K562 (cell line): ENCODE results near the gene CLDN2. TPM values are rescaled to one million over a fixed set of nuclear protein-coding genes. Genes with fewer than 3 reads are reported as not detected.

Source experiments
- ATAC-seq: fragments of 200-7000 bp; cut with Tn5 transposase; 3 replicates; pipeline ENCODE4 v1.9.1; 2020; ENCODE audit warnings: moderate library complexity
- BruUV-seq: library from RNA; stranded (reverse); fragments of 400-500 nt; replicated peaks from 2 replicates; lab custom pipeline; 2021; lab: Mats Ljungman, UMichigan
- CTCF ChIA-PET: fragments of 300-600 bp; formaldehyde crosslinking; extraction: SDS; loops from one replicate; lab custom pipeline; 2021; ENCODE audit warnings: low intra/inter-chr PET ratio; lab: Yijun Ruan, JAX
- POLR2A ChIA-PET: fragments of 300-600, 350-650 bp; sonication (Branson Sonifier 250); formaldehyde crosslinking; extraction: SDS; loops from one replicate; lab custom pipeline; 2021; ENCODE audit warnings: antibody characterized with exemption, inconsistent platforms; lab: Yijun Ruan, JAX
- DNase-seq, 4 experiments: peaks; one replicate each; pipeline versions ENCODE4 v3.0.0 to v3.0.0-alpha.2; 2011 to 2018; ENCODE audit warnings: low spot score in 3 of 4, mixed read lengths in 3 of 4; ENCODE audit errors: extremely low read depth in 1 of 4
- FAIRE-seq: peaks from 2 replicates; lab custom pipeline; 2011; peaks lifted over from hg19 to GRCh38; lab: Jason Lieb, UNC
- H2AFZ ChIP-seq: 2 replicates; pipeline ENCODE4 v1.6.0; 2011; ENCODE audit warnings: low read depth, low read length, control low read depth, inconsistent platforms
- H3K27ac ChIP-seq: fragments of 200-600 bp; 3 replicates; pipeline ENCODE4 v1.8.0; 2011; ENCODE audit warnings: low read depth, mild to moderate bottlenecking, control low read depth, inconsistent platforms, low read length, moderate library complexity, mixed read lengths; ENCODE audit errors: extremely low read depth
- H3K27me3 ChIP-seq, 2 experiments: fragments of 300-600 bp in 1 of 2; 2 replicates in 1 of 2; 3 replicates in 1 of 2; pipeline versions ENCODE4 v1.6.0 to v1.8.0; 2011; ENCODE audit warnings: inconsistent platforms in 2 of 2, low read length in 2 of 2, mild to moderate bottlenecking in 1 of 2, mixed read lengths in 1 of 2, moderate library complexity in 1 of 2; ENCODE audit not compliant: control insufficient read depth in 2 of 2, insufficient read depth in 2 of 2
- H3K36me3 ChIP-seq: fragments of 300-600 bp; 3 replicates; pipeline ENCODE4 v1.8.0; 2011; ENCODE audit warnings: mild to moderate bottlenecking, low read length, inconsistent platforms; ENCODE audit not compliant: control insufficient read depth, insufficient read depth
- H3K4me1 ChIP-seq, 2 experiments: fragments of 200-600 bp in 1 of 2; replicated peaks in 1 of 2; 2 replicates in 1 of 2; 3 replicates in 1 of 2; pipeline versions ENCODE4 v1.5.1 to v1.8.0; 2011; ENCODE audit warnings: inconsistent platforms in 2 of 2, low read length in 2 of 2, mild to moderate bottlenecking in 1 of 2, mixed read lengths in 1 of 2, moderate library complexity in 1 of 2; ENCODE audit not compliant: control insufficient read depth in 2 of 2, insufficient read depth in 2 of 2
- H3K4me2 ChIP-seq: 2 replicates; pipeline ENCODE4 v1.6.1; 2011; ENCODE audit warnings: low read length, control low read depth, inconsistent platforms, mixed read lengths; ENCODE audit not compliant: insufficient read depth
- H3K4me3 ChIP-seq: fragments of 200-600 bp; sonication (generic), shearing (Covaris generic); 2 replicates; pipeline ENCODE4 v1.5.1; 2016; ENCODE audit warnings: control low read depth, inconsistent platforms
- H3K79me2 ChIP-seq: fragments of 200-600 bp; 3 replicates; pipeline ENCODE4 v1.8.0; 2011; ENCODE audit warnings: low read length, inconsistent platforms; ENCODE audit not compliant: control insufficient read depth, insufficient read depth
- H3K9ac ChIP-seq, 2 experiments: 2 replicates each; pipeline versions ENCODE4 v1.6.0 to v1.6.1; 2011; ENCODE audit warnings: low read depth in 2 of 2, low read length in 2 of 2, control low read depth in 1 of 2, inconsistent platforms in 1 of 2, mild to moderate bottlenecking in 1 of 2, mixed read lengths in 1 of 2; ENCODE audit not compliant: insufficient read depth in 1 of 2
- H3K9me1 ChIP-seq: one replicate; pipeline ENCODE4 v1.6.0; 2011; ENCODE audit warnings: inconsistent platforms, mild to moderate bottlenecking, low read length, moderate library complexity; ENCODE audit not compliant: control insufficient read depth, insufficient read depth
- H3K9me3 ChIP-seq: replicated peaks from 2 replicates; pipeline ENCODE4 v1.5.1; 2011; ENCODE audit warnings: low read depth, low read length, inconsistent platforms; ENCODE audit not compliant: control insufficient read depth, insufficient read depth
- H4K20me1 ChIP-seq: replicated peaks from 2 replicates; pipeline ENCODE4 v1.6.1; 2011; ENCODE audit warnings: low read length, inconsistent platforms, mixed read lengths; ENCODE audit not compliant: control insufficient read depth, insufficient read depth
- ATF7 ChIP-seq: fragments of 450-650 bp; IDR thresholded peaks from 2 replicates; pipeline ENCODE4 v1.7.1; 2014; ENCODE audit warnings: mild to moderate bottlenecking, moderate library complexity
- CHD1 ChIP-seq: fragments of 200-600 bp; sonication (generic); IDR thresholded peaks from one replicate; pipeline ENCODE4 v1.6.1; 2012; ENCODE audit warnings: mild to moderate bottlenecking, moderate library complexity, low read length, inconsistent platforms
- HNRNPLL ChIP-seq: fragments of 200-400 bp; formaldehyde crosslinking; IDR thresholded peaks from 2 replicates; pipeline ENCODE4 v1.6.1; 2017; ENCODE audit warnings: low read length, low read depth, mild to moderate bottlenecking; ENCODE audit not compliant: poor library complexity, severe bottlenecking
- MCM7 ChIP-seq, 2 experiments: fragments of 450-650 bp; IDR thresholded peaks; 2 replicates each; pipeline ENCODE4 v1.6.1; 2016 to 2018
- NFATC3 ChIP-seq: fragments of 450-650 bp; IDR thresholded peaks from 2 replicates; pipeline ENCODE4 v1.6.1; 2017; ENCODE audit warnings: mild to moderate bottlenecking
- PHF20 ChIP-seq: fragments of 450-650 bp; IDR thresholded peaks from 2 replicates; pipeline ENCODE4 v1.6.1; 2018; ENCODE audit not compliant: partially characterized antibody
- TAF9B ChIP-seq: fragments of 450-650 bp; IDR thresholded peaks from 2 replicates; pipeline ENCODE4 v1.6.1; 2018; ENCODE audit warnings: mild to moderate bottlenecking; ENCODE audit not compliant: partially characterized antibody
- ZBTB40 ChIP-seq, 2 experiments: fragments of 450-650 bp in 1 of 2; sonication (generic) in 1 of 2; formaldehyde crosslinking in 1 of 2; IDR thresholded peaks; 2 replicates each; pipeline versions ENCODE4 v1.7.1 to v1.9.0; 2016 to 2022; ENCODE audit warnings: inconsistent platforms in 1 of 2, mild to moderate bottlenecking in 1 of 2, missing genetic modification reagents in 1 of 2
- ZNF175 ChIP-seq: fragments of 200-800 bp; sonication (Bioruptor generic); IDR thresholded peaks from 2 replicates; pipeline ENCODE4 v1.6.1; 2016; ENCODE audit warnings: low read depth, mild to moderate bottlenecking, missing genetic modification characterization, missing compliant biosample characterization
- ZNF589 ChIP-seq: fragments of 200-800 bp; sonication (Bioruptor generic); IDR thresholded peaks from 2 replicates; pipeline ENCODE4 v1.6.1; 2016; ENCODE audit warnings: low read depth, missing genetic modification characterization, missing compliant biosample characterization
- WGBS: fragments of 100-300 bp; shearing (Covaris generic); methylation state at CpG from one replicate; pipeline ENCODE4 v1.1.6; 2016; ENCODE audit warnings: low coverage, mixed read lengths; ENCODE audit not compliant: insufficient coverage; ENCODE audit errors: missing lambda C conversion rate; 5-methylcytosine and 5-hydroxymethylcytosine counted together
- in situ Hi-C: fragments of 300-500 bp; cut with MboI; formaldehyde crosslinking; loops from 4 replicates; pipeline ENCODE4 v1.15.0; 2018; ENCODE audit warnings: inconsistent platforms, mixed read lengths
- intact Hi-C: fragments of 100-400 bp; cut with micrococcal nuclease; formaldehyde crosslinking; loops from 2 replicates; pipeline ENCODE4 v1.14.2; 2022
- polyA plus RNA-seq, 8 experiments: library from polyadenylated mRNA; depleted of rRNA in 4 of 8; stranded (reverse) in 5 of 8; unstranded in 3 of 8; fragments of >200 nt; fragmentation: Nextera tagmentation in 2 of 8; fragmentation: Illumina TruSeq in 1 of 8; extraction: Ambion mirVana in 2 of 8; extraction: Trizol in 1 of 8; gene quantifications; 2 replicates each; pipeline versions ENCODE4 v1.2.1 to v1.2.3, GENCODE V29; 2011 to 2014; ENCODE audit warnings: inconsistent platforms in 1 of 8, missing spikeins in 1 of 8
- total RNA-seq, 7 experiments: library from RNA; depleted of rRNA in 6 of 7; stranded (reverse); fragments of >200 nt in 6 of 7; fragmentation: Illumina TruSeq in 2 of 7; extraction: Trizol in 2 of 7; gene quantifications; 2 replicates each; pipeline versions ENCODE4 v1.2.1 to v1.2.3, GENCODE V29; 2011 to 2021; ENCODE audit warnings: low replicate concordance in 1 of 7

The CLDN2 gene
- total and polyA plus RNA-seq, 9 of the 15 experiments (the other 6 are each of a cell fraction or from before 2014, with no cell fraction given), result not detected

- Histone ChIP-seq H3K4me2 (no peak overlapping the region), H3K79me2 (no peaks in the 10 kb centered on the region), H3K36me3 (no peaks in the 10 kb centered on the region), H2AFZ (no peak overlapping the region), H3K9ac (no peak overlapping the region), H3K4me3 (no peak overlapping the region), H3K4me1 (no peaks in the 10 kb centered on the region), H3K9me1 (no peaks in the 10 kb centered on the region), H3K27ac (no peak overlapping the region), H3K27me3 (no peaks in the 10 kb centered on the region), H3K9me3 (no peaks in the 10 kb centered on the region), H4K20me1 (no peaks in the 10 kb centered on the region; the same call in 1 of the 2 replicates)
- no peak for TF ChIP-seq HNRNPLL
- no peak for TF ChIP-seq NFATC3
- no peak for TF ChIP-seq TAF9B
- TF ChIP-seq ZNF175 (CRISPR knock-in tag), result no peak
- no peak for TF ChIP-seq ATF7
- TF ChIP-seq PHF20, result no peak
- no peak for TF ChIP-seq CHD1
- TF ChIP-seq ZNF589 (CRISPR knock-in tag), result no peak
- no peak for TF ChIP-seq ZBTB40 (IDR thresholded peaks at IDR 0.05)
- TF ChIP-seq ZBTB40 (CRISPR knock-in tag; IDR thresholded peaks at IDR 0.05), result no peak
- TF ChIP-seq MCM7 (IDR thresholded peaks at IDR 0.05), result no peak
- ChIA-PET CTCF (interaction anchor here (0.7 kb wide), 1 partner anchor 58 kb away, joined by 3 read pairs; no protein-coding TSS in a partner anchor), POLR2A (no interaction called here)
- BruUV-seq, result no TSS peak
- DNase-seq (no peak), FAIRE-seq (no peak), ATAC-seq (no peak; the same call in 2 of the 3 replicates)
- 0% methylated on average over 2 of the region's 3 CpGs for WGBS
- intact Hi-C loops (loop anchor here (2.0 to 10.0 kb wide), 6 partner anchors 58 to 997 kb away; partner anchors contain the start of genes NCBP2L and TSC22D3), in situ Hi-C loops (loop anchor here (25.0 kb wide), 1 partner anchor 992 kb away; no protein-coding TSS in a partner anchor)
Observed at GRCh38 chrX:106894978-106895452, 25.2 kb upstream of the CLDN2 start.
